Measurements from ENCODE around the gene KRTAP15-1.

The KRTAP15-1 gene

GRCh38 chr21:30439975-30440374, at the start of gene KRTAP15-1:
Gene KRTAP15-1, plus strand, starts transcription at chr21:30440275. Its CDS starts 53 bp downstream, at chr21:30440328.
- no peak for DNase-seq

GRCh38 chr21:30391492-30392025, 48.5 kb upstream of the KRTAP15-1 start:
- no peak for DNase-seq

- no peak for DNase-seq
Observed at GRCh38 chr21:30395731-30396130, 44.3 kb upstream of the KRTAP15-1 start, which contains the start of gene KRTAP13-1. Gene KRTAP13-1, plus strand, starts transcription at chr21:30396031. Its CDS starts 56 bp downstream, at chr21:30396087.

GRCh38 chr21:30408782-30409494, 31.1 kb upstream of the KRTAP15-1 start:
- DNase-seq = peak in 1 of 2 donors; percentile 8

- no peak for DNase-seq
Observed at GRCh38 chr21:30415993-30416392, 24.1 kb upstream of the KRTAP15-1 start.

- DNase-seq = no peak
Observed at GRCh38 chr21:30425826-30426225, 14.2 kb upstream of the KRTAP15-1 start, which contains the start of gene KRTAP13-3. Gene KRTAP13-3, minus strand, starts transcription at chr21:30425926. Its CDS starts 14 bp downstream, at chr21:30425912.

GRCh38 chr21:30426731-30427130, 13.3 kb upstream of the KRTAP15-1 start:
- DNase-seq = no peak

- no peak for DNase-seq
Observed at GRCh38 chr21:30430170-30430655, 9.9 kb upstream of the KRTAP15-1 start, which contains the start of gene KRTAP13-4. Gene KRTAP13-4, plus strand, starts transcription at chr21:30430220. Its CDS starts 56 bp downstream, at chr21:30430276.

GRCh38 chr21:30434033-30434631, 5.9 kb upstream of the KRTAP15-1 start:
- no peak for DNase-seq

- no peak for DNase-seq
Observed at GRCh38 chr21:30437010-30437565, 3.0 kb upstream of the KRTAP15-1 start.

GRCh38 chr21:30443226-30443625, 3.2 kb downstream of the KRTAP15-1 start:
- DNase-seq = no peak

- no peak for DNase-seq
Observed at GRCh38 chr21:30444204-30444603, 4.1 kb downstream of the KRTAP15-1 start.

GRCh38 chr21:30447056-30447455, 7.0 kb downstream of the KRTAP15-1 start:
- DNase-seq = no peak

GRCh38 chr21:30448514-30448913, 8.4 kb downstream of the KRTAP15-1 start:
- no peak for DNase-seq

GRCh38 chr21:30463713-30464112, 23.6 kb downstream of the KRTAP15-1 start:
- DNase-seq = no peak

GRCh38 chr21:30468900-30469714, 29.0 kb downstream of the KRTAP15-1 start:
- DNase-seq = no peak

GRCh38 chr21:30478004-30478403, 37.9 kb downstream of the KRTAP15-1 start:
- no peak for DNase-seq

GRCh38 chr21:30479259-30479658, 39.2 kb downstream of the KRTAP15-1 start:
- DNase-seq = no peak

- DNase-seq = no peak
Observed at GRCh38 chr21:30480145-30480544, 40.1 kb downstream of the KRTAP15-1 start, which contains the start of gene KRTAP19-1. Gene KRTAP19-1, minus strand, starts transcription at chr21:30480367. Its CDS starts 50 bp downstream, at chr21:30480317.

- DNase-seq = no peak
Observed at GRCh38 chr21:30482130-30482529, 42.1 kb downstream of the KRTAP15-1 start.

- no peak for DNase-seq
Observed at GRCh38 chr21:30486180-30486579, 46.1 kb downstream of the KRTAP15-1 start.

- DNase-seq = no peak
Observed at GRCh38 chr21:30487336-30487735, 47.3 kb downstream of the KRTAP15-1 start, which contains the start of gene KRTAP19-2. Gene KRTAP19-2, minus strand, starts transcription at chr21:30487436. Its CDS starts 88 bp downstream, at chr21:30487348.
